22Rv1 (cell line): ENCODE data around the gene ST3GAL2.

Experiments used
- H3K27ac ChIP-seq: fragments of 450-650 bp; 2 replicates; pipeline ENCODE4 v1.5.1; 2017
- CTCF ChIP-seq: fragments of 450-650 bp; IDR thresholded peaks from 2 replicates; pipeline ENCODE4 v1.5.1; 2017; ENCODE audit warnings: mild to moderate bottlenecking
- ZFX ChIP-seq: fragments of 450-650 bp; IDR thresholded peaks from 2 replicates; pipeline ENCODE4 v1.6.1; 2017; ENCODE audit warnings: antibody characterized with exemption, borderline replicate concordance

ST3GAL2 gene

GRCh38 chr16:70478912-70479341, 40.0 kb upstream of the ST3GAL2 start:
- H3K27ac ChIP-seq = no peak overlapping the region
- TF ChIP-seq ZFX (no peak), CTCF (no peak)

GRCh38 chr16:70478169-70478568, 39.3 kb upstream of the ST3GAL2 start:
- H3K27ac ChIP-seq = no peak overlapping the region
- TF ChIP-seq CTCF (no peak), ZFX (no peak)

- no peak overlapping the region for H3K27ac ChIP-seq
- TF ChIP-seq CTCF (no peak), ZFX (no peak)
Measured at GRCh38 chr16:70476272-70477020, 37.5 kb upstream of the ST3GAL2 start.

GRCh38 chr16:70475054-70475871, 36.4 kb upstream of the ST3GAL2 start:
- no peak for TF ChIP-seq CTCF
- TF ChIP-seq ZFX = no peak
- no peak overlapping the region for H3K27ac ChIP-seq

GRCh38 chr16:70474320-70475053, 35.6 kb upstream of the ST3GAL2 start:
- TF ChIP-seq CTCF = no peak
- no peak for TF ChIP-seq ZFX
- H3K27ac ChIP-seq = no peak overlapping the region

GRCh38 chr16:70473446-70474319, 34.8 kb upstream of the ST3GAL2 start:
- TF ChIP-seq ZFX (no peak), CTCF (no peak)
- no peak overlapping the region for H3K27ac ChIP-seq
